GM13977 (cell line): ENCODE data around the gene MAP3K3.

Source experiments
- DNase-seq: peaks from one replicate; pipeline ENCODE4 v3.0.0; 2012; ENCODE audit warnings: low spot score
- in situ Hi-C: fragments of 300-500 bp; cut with MboI; formaldehyde crosslinking; loops from one replicate; pipeline ENCODE4 v1.12.0; 2022; ENCODE audit warnings: low sequenced_read_pairs, low pct_unique_long_range_greater_than_20kb, mixed read lengths, inconsistent platforms; ENCODE audit not compliant: unreplicated experiment
- TF ChIP-seq, protein P1 (sequence below): IDR thresholded peaks from 2 replicates; pipeline ENCODE4 v1.5.1; 2012; ENCODE audit warnings: mild to moderate bottlenecking, control low read depth; ENCODE audit not compliant: insufficient read depth; ENCODE audit errors: extremely low read depth, missing control alignments

MAP3K3 gene

DNA sequence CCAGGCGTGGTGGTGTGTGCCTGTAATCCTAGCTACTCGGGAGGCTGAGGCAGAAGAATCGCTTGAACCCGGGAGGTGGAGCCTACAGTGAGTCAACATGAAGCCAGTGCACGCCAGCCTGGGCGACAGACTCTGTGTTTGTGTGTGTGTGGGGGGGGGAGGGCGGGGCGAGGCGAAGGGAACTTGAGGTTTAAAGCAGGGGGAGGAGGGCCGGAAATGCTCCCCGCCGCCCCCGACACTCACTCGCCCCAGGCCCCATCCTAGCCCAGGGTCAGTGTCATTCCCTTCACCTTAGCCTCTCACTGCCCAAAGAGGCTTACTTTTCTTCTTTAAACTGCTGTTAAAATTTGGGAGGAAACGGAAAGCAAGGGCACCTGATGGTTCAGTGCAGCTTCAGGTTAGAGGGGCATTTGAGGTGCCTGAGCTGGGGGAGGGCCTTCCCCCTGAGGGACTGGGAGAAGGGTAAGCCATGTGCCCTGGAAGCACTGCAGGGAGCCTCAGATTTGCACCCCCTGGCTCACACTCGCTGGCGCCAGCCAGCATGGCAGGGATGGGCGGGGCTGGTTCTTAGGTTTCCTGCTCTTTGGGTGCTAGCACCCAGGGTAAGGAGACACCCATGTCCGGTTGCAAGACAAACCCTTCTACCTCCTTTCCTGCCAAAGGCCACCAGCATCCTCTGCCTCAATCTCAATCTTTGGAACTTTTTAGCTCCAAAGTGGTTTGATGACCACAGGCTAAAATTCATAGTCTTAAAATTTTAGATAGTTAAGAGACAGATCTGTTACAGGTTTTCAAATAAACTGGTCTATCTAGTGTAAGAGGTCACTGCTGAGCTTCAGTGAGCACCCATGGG is 79.9 kb downstream of the MAP3K3 start:
- DNase-seq: peak; percentile 83
- TF ChIP-seq, protein P1, sequence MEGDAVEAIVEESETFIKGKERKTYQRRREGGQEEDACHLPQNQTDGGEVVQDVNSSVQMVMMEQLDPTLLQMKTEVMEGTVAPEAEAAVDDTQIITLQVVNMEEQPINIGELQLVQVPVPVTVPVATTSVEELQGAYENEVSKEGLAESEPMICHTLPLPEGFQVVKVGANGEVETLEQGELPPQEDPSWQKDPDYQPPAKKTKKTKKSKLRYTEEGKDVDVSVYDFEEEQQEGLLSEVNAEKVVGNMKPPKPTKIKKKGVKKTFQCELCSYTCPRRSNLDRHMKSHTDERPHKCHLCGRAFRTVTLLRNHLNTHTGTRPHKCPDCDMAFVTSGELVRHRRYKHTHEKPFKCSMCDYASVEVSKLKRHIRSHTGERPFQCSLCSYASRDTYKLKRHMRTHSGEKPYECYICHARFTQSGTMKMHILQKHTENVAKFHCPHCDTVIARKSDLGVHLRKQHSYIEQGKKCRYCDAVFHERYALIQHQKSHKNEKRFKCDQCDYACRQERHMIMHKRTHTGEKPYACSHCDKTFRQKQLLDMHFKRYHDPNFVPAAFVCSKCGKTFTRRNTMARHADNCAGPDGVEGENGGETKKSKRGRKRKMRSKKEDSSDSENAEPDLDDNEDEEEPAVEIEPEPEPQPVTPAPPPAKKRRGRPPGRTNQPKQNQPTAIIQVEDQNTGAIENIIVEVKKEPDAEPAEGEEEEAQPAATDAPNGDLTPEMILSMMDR: no peak
- in situ Hi-C loops: no loop called here

DNA sequence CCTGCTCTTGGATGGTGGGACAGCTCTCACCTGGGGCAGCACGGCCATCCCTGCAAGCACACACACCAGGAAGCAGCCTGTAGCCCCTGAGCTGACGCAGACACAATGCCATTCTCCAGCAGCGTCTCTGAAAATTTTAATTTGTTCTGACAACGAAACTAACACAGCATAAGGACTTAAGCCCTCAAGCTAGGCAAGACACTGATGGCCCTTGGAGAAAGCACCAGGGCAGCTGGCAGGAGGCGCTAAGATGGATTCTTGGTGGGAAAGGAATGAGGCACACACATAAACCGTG is 80.5 kb downstream of the MAP3K3 start:
- TF ChIP-seq, protein P1: no peak
- in situ Hi-C loops: no loop called here
- no peak for DNase-seq

DNA sequence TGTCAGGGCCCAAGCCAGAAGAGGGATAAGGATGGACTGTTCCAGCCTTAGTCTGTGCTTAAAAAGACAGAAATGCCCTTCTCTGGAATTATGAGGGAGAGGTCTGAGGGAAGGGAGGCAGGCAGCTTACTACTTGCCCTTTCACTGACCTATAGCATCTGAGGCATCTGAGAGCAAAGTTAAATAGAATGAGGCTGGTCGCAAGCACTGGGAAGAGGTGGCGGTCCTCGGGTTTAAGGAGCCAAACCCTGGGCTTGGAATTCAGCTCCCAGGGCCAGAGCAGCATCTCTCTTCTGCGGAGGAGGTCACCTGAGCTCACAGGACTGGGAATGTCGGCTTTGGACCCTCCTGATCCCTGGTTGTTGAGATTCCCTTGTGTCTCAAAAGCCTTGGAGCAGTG is 80.8 kb downstream of the MAP3K3 start:
- in situ Hi-C loops: no loop called here
- TF ChIP-seq, protein P1: no peak
- no peak for DNase-seq

DNA sequence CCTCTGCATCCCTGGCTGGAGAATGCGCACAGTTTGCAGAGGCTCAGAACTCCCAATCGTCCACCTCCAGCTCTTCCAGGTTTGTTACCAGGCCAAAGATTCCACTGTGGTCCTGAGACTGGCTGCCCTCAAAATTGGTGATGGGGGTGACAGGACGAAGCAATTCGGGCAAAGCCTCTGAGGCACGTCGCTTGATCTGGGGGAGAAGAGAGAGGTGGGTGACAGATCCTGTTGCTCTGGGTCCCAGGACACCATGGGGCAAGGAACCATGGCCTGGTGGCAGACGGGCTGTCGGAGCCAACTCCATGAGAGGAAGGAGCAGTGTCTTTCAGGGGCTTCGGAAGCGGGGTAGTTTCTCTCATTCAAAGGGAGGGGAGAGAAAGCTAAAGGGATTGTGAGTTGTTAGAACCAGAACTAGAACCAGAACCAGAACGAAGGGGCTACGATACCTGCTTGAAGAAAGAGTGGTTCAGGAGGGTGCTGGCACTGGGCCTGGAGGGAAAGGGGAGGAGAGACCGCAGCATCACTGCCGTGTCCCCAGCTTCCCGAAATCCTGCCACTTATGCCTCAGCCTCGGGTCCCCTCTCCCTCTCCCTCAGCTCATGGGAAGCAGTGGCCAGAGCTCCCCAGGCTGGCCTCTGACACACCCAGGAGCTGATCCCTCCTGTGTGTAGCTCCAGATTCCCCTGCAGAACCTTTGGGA is 81.5 kb downstream of the MAP3K3 start:
- TF ChIP-seq, protein P1: no peak
- DNase-seq: no peak
- in situ Hi-C loops: no loop called here

DNA sequence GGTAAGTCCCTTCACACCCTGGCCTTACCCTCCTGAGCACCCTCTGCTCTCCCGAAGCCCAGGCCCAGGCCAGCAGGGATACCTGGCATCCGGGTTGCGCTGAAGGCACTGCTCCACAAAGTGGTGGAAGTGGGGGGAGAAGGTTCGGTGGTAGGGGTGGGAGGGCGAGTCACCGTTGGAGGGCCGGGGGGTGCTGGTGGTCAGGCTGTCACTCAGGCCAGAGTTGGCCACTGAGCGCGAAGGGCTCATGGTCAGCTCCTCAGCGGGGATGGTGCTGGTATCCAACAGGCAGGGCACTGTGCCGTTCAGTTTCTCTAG is 82.0 kb downstream of the MAP3K3 start:
- in situ Hi-C loops: no loop called here
- no peak for DNase-seq
- TF ChIP-seq, protein P1: no peak

DNA sequence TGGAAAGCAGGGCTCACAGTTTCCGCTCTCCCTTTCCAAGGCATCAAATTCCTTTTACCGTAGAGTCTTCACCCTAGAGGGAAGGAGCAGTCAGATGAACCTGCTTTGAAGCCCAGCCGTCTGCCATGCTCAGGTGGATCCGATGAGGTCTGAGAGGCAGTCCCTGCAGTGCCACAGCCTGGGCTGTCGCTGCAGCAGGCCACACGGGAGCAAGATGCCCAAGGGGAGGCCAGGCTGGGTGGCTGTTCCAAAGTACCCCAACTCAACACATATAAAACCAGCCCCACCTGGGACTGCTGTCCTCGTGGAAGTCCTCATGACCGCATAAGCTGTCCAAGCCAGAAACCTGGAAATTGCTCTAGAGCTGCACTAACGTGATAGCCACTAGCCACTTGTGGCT is 82.6 kb downstream of the MAP3K3 start:
- TF ChIP-seq, protein P1: no peak
- DNase-seq: no peak
- in situ Hi-C loops: no loop called here
